Measurements from ENCODE around the gene SYT1.
A peak's percentile ranks its signal among the peaks of the same experiment; 100 is the strongest.

Gene SYT1

DNA sequence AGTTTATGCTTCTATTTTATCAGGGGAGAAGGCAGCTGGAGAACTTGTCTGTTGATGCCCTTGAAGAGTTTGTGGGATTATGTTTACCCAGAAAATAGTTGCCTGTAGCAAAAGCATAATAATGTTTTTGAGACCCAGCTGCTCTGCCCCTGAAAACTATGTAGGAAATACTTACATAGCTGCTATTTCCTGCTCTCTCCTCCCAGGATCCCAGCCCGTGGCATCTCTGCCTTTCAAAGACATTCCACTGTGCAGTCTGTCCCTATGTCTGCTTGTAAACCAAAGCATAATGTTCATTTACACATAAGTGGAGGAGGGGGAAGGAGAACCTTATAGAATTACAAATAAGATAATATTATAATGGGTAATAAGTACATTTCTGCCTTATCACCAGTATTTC lies 198.7 kb downstream of the SYT1 start:
- DNase-seq, result no peak

DNA sequence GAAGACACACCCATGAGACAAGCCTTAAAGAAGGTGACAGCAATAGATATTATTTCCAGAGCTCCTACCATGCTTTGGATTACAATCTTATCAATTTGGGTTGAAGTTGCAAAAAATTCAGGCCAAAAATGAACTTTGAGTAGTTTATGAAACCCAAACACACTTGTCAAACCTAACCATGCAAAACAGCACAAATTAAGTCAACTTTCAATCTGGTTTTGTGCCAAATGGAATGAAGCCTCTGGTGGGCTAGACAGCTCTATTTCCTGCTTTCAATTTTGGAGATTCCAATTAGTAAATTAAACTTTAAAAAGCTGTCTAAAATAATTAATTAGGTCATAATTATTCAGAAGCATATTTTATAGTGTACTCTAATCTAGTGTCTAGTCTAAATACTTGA lies 203.4 kb downstream of the SYT1 start:
- DNase-seq, result no peak

DNA sequence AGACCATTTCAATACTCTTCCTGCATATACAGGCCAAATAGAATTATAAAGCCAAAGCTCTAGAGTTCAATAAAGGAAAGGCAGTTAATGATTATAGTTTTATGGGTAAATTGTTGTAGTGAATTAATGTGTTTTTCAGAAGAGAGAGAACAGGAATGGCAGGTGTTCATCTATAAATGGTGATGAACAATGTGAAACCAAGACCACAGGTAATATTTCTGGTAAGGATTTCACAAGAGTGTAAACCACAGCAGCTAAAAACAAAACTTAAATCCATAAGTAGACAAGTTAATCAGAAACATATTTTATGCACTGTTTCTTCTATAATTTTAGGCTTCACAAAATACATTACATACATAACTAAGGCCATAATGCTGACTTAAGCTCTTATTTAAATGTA lies 204.4 kb downstream of the SYT1 start:
- DNase-seq, result no peak

DNA sequence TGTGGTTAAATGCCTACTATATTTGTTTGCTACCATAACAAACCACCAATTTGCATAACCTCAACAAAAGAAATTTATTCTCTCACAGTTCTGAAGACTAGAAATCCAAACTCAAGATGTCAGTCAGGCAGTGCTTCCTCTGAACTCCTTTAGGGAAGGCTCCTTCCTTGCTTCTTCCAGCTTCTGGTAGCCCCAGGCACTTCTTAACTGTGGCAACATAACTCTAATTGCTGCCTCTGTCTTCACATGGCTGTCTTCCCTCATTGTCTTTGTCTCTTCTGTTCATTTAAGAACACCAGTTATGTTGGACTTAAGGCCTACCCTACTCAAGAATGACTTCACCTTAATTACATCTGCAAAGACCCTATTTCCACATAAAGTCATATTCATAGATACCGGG lies 206.9 kb downstream of the SYT1 start:
- no peak for DNase-seq

DNA sequence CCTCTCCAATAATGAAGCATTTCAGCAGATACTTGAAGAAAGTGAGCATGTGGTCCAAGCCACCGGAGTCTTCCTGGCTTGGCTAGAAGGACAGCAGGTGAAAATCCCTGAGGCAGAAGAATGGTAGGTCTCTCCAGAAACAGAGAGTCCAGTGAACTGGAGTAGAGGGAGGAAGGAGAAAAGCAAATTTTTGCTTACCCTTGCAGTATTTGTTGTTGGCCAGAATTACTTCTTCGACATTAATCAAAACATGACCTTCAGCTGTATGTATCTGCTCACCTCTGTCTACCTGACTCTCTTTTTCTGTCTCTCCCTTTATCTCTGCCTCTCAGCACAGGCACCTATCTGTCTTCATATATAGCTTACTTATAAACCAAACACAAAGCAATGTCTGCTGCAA lies 208.9 kb downstream of the SYT1 start:
- no peak for DNase-seq

DNA sequence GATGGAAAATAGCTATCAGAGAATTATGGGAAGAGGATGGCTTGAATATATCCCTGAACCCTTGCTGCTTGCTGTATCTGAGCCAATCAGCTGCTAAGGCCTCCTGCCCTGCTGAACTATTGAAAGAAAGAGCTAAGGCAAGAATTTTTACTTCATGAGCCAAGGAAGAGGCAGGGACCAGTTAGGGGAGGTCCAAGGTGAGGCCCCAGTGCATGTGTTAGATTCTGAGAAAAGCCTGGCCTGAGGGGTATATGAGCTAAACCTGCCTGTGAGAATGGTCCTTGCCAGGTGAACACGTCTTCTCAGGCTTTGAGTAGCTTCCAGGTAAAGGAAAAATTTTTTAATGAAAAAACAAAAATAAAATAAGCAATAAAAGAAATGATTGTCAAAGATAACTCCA lies 218.0 kb downstream of the SYT1 start:
- no peak for DNase-seq

DNA sequence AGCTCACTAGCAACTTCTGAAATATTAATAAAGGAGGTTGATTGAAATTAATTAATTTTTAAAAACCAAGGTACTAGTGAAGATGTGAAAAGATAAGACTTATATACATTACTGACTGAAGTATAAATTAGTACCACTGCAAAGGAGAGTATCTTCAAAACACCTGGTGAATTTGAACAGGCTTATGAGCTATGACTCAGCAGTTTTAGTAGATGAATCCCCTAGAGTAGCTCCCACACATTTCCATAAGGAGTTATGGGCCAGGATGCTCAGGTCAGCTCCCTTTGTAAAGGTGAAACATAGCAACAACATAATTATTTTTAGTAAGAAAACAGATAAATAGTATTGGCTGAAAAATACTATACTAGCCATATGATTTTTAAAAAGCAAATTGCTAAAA lies 218.6 kb downstream of the SYT1 start:
- DNase-seq, result peak; percentile 25

DNA sequence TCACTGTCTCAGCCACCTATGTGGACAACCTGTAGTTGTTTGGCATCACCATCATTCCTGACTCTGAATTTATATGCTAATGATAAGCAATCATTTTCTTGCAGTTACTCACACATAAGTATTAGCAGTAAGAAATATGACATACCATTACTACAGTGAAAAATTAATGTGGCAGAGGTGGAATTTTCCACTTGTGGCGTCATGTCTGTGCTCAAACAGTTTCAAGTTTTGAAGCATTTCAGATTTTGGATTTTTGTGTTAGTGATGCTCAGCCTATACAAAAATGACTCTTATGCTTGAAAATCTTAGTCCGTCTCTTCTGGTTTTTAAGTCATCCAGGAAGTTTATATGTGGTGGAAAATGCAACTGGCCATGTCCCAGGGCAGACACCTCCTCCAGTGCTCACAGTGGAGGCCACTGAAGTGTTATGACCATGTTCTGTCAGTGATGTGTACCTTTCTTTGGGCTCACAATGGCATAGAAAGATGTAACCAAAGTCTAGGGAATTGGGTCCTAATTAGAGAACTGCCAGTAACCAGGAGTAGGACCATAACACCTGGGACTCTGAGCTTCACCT lies 220.6 kb downstream of the SYT1 start:
- no peak for DNase-seq

DNA sequence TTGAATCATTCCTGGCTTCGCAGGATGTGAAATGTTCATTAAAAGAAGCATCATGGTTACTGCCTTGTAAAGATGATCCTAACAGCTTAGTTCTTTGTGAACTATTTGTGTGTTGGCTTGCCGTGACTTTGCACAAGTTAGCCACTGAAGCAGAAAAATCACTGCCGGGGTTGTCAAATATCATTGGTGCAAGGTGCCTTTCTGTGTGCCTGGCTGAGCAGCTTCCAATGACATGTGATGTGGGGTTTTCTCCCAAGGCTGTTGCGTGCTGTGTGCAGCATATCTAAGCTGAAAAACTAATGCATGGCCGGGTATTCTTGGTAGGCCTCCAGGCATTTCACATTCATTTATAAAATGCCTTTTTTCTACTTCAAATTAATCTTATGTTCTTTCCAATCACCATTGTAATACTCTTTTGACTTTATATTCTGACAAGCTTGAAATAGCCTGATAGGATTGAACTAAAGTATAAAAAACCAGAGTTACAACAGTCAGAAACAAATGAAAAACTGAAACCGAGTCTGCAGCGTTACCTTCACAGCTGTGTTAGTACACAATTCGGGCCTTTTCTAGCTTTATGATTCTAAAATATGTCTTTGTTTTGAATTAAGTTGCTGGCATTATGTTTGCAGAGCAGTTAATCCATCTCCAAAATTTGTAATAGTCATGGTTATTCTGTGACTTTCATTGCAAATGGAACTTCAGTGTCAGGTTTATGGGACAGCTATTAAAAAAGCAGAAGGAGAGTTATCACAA lies 222.1 kb downstream of the SYT1 start:
- no peak for DNase-seq

DNA sequence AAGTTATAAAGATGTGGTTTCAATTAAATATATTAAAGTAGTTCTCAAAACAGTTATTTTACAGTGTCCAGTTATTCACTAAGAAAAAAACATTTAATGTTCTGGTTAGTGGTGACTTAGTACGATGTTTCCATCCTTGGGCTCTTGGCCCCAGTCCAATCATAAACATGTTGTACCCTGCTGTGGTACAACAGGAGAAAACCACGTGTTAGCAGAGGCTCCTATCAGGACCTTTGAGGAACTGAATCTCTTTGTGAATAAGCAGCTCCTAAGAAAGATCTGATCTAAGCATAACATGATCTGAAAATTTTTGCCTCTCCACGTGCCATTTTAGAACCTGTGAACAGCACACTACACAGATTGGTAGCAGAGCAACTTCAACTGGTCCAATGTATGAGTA lies 234.0 kb downstream of the SYT1 start:
- DNase-seq, result no peak

DNA sequence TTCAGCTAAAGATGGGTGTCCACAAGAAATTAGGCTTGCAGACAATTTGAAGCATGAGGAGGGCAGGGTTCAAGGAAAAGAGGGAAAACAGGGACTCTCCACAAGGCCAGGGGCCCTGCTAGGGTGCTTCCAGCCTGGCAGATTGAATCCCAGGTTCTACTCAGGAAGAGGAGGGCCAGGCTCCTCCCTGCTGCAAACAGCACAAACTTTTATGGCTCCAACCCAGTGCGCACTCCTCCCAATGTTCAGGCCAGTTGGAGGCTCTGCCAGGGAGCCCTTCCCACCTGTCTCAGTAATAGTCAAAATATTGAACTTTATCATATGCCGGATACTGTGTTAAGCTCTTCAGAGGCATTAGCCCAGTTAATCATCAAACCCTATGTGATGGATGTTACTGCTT lies 244.4 kb downstream of the SYT1 start:
- no peak for DNase-seq

DNA sequence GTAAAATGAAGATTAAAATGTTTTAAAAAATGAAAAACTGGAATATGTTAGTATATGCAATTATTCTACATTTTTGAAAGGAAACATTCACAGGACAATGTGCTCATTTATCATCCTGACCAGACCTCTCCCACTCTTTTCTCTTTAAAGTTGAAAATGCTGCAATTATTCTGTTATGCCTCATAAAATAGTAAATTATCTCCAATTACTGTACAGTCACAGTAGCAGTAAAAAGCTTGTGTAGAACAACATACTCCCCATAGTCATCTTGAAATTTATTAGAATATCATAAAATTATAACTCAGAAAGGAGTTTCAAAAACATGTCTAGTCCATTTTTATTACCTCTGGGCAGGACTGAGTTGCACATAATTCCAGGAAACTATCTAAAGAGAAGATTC lies 250.3 kb downstream of the SYT1 start:
- DNase-seq, result peak; percentile 12

DNA sequence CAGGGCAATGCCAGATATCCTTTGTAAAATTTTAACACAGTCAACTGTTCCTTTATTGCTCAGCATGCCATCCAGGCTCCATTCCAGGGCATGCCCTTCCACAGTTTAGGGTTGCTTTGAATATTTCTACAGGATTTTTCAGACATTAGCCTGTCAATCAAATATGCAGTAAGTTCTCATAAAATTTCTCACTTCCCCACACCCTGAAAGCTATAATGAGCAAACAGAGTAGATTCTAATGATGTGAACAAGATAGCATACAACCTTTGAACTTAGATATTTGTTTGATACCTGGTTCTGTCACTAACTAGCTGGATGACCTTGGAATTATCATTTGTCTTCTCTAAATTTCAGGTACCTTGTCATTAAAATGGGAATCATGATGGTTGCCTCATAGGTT lies 251.2 kb downstream of the SYT1 start:
- DNase-seq, result no peak

DNA sequence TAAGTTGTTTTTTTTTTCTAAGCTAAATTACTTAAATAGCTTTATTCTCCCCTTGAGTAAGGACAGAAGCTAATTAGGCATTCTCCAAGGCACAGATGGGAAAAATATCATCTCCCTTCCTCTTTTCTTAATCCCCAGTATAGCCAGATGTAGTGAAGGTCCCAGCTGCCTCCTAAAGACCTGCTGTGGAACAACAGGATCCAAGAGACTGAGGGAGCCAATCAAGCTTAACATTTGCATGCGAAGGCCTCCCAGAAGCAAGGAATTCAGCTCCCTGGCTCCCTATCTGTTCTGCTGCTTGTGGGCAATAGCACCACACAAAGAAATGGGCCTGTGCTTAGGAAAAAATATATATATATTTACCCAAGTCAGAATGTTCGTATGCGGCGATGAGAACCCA lies 255.2 kb downstream of the SYT1 start:
- DNase-seq, result no peak

DNA sequence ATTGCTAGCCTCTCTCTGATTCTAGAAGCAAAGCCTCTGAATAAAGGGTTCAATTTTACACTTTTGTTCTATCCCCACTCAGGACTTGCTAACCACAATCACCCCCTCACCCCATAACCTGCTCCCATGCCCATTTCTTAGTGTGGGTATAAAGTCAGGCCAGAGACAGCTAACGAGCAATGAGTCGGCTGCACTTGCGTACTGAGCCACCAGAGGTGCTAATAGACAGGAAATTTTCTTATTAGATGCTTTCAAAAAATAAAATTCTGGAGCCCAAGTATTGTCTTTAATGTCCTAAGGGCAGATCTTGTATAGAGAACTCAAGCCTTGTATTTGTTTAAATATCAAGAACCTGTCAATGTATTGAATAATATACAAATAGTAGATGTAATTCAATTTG lies 256.9 kb downstream of the SYT1 start:
- no peak for DNase-seq

DNA sequence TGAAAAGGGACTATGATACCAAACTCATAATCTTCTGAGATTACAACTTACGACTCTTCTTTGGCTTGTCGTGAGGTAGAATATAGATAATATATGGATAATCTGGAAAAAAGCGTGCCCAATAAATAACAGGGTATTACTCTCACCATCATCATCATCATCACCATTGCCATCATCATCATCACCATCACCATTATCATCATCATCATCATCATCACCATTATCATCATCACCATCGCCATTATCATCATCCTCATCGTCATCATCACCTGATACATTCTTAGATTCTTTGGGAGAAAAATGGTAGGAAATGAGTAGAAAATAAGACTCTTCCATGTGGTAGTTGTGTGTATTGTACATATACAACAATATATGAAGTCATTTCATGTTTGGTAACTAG lies 259.8 kb downstream of the SYT1 start:
- DNase-seq, result no peak

DNA sequence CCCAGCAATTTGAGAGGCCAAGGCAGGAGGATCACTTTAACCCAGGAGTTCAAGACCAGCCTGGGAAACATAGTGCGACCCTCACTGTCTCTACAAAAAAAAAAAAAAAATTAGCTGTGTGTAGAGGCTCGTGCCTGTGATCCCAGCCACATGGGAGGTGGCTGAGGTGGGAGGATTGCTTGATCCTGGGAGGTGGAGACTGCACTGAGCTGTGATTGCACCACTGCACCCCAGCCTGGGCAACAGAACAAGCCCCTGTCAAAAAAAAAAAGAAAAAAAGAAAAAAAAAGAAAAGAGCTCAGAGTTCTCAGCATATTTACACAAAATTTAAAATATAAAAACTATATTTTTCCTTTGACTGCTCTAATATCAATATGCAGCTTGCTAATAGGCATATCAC lies 260.8 kb downstream of the SYT1 start:
- DNase-seq, result no peak

DNA sequence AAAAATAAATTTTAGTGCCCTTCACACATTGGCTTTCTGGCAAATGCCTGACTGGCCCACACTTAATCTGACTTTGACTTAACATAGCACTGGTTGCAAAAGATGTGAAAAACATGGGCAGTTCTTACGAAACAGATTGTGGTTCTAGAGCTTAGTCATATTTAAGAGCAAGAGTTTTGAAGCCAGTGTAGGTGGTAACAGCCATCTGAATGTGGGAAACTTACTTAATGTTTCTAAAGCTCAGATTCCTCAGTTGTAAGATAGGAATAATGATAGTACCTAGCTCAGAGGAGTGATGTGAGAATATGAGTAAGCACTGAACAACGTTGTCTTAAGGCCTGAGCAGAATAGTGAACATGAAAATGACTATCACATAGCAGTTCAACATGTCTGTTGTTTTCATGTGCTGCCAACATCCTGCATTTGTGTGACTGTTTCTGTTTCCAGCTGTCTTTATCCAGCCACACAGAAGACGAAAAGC lies 262.7 kb downstream of the SYT1 start:
- DNase-seq, result no peak

DNA sequence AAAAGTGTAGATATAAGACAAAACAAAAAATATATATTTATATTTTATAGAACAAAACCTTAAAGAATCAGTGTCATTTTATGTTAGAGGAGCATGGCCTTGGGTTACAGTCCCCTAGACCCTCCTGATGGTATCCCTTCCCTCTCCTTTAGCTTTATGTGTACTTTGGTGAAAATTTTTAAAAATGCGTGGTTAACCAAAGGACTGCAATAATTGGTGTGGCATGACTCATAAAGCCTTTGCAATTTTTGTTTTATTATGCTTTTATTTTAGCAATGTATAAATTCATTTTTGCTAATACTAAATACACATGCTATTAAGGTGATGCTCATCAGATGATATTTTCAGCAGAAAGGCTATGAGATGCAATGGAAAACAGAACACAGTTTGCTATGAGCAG lies 264.4 kb downstream of the SYT1 start:
- DNase-seq, result no peak

DNA sequence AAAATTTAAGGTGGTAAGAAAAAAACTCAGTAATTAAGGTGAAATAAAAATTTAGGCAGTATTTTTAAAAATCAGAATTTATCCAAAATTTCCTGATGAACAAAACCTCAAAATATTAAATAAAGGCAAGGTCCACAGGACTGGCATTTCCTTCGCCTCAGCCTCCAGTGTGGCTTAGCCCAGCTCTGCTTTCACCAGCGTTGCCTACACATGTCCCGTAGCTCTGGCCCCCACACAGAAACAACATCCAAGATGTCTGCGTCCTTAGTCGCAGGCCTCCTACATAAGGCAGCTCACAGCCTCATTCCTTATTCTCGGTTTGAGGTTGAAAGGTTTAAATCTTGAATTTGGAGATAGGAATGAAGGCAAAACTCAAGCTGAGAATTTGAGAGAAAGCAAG lies 274.3 kb downstream of the SYT1 start:
- DNase-seq, result no peak

DNA sequence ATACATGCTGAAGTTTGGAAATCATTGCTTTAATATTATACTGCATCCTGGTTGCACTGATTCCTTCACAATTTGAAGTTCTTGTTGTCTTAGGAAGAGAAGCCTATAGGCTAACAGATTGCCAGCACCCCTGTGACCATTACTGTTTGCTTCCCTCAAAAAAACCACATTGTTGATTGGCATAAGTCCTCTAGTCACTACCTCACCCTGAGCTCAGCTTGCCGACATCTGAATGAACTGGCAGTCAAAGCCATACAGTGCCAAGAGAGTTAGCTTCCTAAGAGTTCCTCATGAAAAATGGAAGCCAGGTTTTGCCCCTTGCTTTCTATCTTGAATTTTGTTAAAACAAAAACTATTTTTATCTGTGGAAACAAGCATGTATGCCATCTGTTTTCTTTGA lies 276.1 kb downstream of the SYT1 start:
- no peak for DNase-seq

DNA sequence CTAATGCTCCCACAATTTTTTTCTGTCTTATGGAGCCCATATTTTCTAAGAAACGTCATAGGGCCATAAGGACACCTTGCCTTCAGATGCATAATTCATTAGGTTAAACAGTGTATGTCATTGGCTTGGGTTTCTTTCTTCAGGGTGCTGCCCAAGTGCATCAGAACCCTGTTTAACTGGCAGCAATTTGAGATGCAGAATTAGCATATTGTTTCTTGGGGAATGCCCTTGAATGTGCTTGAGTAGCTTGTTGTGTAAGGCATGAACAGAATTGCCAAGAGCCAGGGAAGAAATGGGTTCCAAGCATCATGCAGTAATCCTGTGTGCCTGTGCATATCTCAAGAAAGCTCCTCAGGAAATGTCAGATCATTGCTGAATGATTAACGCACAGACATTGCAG lies 277.2 kb downstream of the SYT1 start:
- no peak for DNase-seq

DNA sequence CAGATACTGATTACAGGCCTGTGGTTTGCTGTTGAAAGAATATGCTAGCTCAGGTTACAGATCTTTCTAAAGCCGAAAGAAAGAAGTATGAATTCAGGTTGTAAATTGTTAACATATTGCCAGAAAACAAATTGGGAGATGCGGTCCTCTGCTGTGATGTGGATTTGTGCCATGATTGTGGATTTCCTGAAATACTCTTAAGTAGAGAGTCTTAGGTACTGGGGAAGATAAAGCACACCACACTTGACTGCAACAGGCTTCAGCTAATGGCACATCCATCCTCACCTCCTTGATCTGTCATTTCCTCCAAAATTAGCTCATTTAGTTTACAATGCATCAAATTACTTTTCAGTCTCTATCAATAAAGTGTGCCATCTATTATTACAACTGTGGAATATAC lies 279.2 kb downstream of the SYT1 start:
- peak; percentile 73 for DNase-seq

DNA sequence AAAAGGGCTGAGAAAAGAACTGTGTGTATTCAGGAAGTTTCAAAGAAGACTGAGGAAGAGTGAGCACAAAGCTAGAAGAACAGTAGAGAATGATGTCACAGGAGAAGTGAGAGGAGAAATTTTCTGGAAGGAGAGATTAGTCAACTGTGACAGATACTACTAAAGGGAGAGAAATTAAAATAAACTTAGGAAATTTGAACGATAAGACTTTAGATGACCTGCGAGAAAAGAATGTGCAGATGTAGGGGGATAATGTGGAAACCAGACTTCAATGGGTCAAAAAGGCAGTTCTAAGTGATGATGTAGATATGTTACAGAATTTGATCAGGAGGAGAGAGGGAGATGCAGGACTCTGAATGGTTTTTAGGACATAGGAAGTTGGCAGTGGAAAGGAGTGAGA lies 287.4 kb downstream of the SYT1 start:
- no peak for DNase-seq

DNA sequence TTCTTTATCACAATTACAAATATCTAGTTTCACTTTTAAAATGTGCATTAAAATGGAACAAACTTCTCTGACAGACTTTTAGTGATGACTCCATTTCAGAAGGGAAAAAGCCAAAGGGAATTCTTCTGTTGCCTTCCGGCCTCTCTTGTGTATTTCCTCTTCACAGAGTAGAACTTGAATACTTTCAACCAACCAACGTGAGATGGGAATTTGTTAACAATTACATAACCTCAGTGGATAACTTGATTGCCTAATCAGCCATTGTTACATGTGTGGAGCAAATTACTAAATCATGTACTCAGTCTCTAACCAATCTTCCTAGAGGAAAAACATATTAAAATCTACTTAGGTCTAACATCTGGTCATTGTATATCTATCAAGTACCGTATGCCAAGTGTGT lies 291.1 kb downstream of the SYT1 start:
- DNase-seq, result no peak

Measured in DMS79 treated with DMSO at 0.1 percent for 48 hours (cell line).